ENCODE data around the gene MKLN1. TPM values are rescaled to one million over a fixed set of nuclear protein-coding genes. Genes with fewer than 3 reads are reported as not detected.

The MKLN1 gene
- total and polyA plus RNA-seq, 3 donors from 2014 or later: 42.1 to 87.9 (median 82.4) TPM

GRCh38 chr7:131487217-131487616, 159.5 kb downstream of the MKLN1 start:
- WGBS, 2 donors: 73 to 75% methylated on average over 1 of the region's 1 CpG
- intact Hi-C loops (cut with DNase I; ENCODE audit: low total_unique reads): no loop called here

GRCh38 chr7:131488361-131488760, 160.7 kb downstream of the MKLN1 start:
- no peak overlapping the region for H3K4me3 ChIP-seq
- 36 to 54% methylated on average over 2 of the region's 2 CpGs for WGBS, 2 donors
- H3K27me3 ChIP-seq: no peaks in the 10 kb centered on the region
- H3K9me3 ChIP-seq: no peaks in the 10 kb centered on the region
- no peaks in the 10 kb centered on the region for H3K36me3 ChIP-seq (ENCODE audit: low read depth, missing control alignments)
- no peak overlapping the region for H3K27ac ChIP-seq
- TF ChIP-seq POLR2A (IDR thresholded peaks at IDR 0.05): no peak
- TF ChIP-seq, protein P1, sequence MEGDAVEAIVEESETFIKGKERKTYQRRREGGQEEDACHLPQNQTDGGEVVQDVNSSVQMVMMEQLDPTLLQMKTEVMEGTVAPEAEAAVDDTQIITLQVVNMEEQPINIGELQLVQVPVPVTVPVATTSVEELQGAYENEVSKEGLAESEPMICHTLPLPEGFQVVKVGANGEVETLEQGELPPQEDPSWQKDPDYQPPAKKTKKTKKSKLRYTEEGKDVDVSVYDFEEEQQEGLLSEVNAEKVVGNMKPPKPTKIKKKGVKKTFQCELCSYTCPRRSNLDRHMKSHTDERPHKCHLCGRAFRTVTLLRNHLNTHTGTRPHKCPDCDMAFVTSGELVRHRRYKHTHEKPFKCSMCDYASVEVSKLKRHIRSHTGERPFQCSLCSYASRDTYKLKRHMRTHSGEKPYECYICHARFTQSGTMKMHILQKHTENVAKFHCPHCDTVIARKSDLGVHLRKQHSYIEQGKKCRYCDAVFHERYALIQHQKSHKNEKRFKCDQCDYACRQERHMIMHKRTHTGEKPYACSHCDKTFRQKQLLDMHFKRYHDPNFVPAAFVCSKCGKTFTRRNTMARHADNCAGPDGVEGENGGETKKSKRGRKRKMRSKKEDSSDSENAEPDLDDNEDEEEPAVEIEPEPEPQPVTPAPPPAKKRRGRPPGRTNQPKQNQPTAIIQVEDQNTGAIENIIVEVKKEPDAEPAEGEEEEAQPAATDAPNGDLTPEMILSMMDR (IDR thresholded peaks at IDR 0.05): peak in 2 of 3 experiments; percentile 9 to 17
- no peak for DNase-seq
- no peaks in the 10 kb centered on the region for H3K4me1 ChIP-seq
- intact Hi-C loops (cut with DNase I; ENCODE audit: low total_unique reads): no loop called here

More at GRCh38 chr7:131487217-131487616, 159.5 kb downstream of the MKLN1 start:
- H3K27ac ChIP-seq: no peak overlapping the region
- no peak overlapping the region for H3K4me3 ChIP-seq
- H3K36me3 ChIP-seq (ENCODE audit: low read depth, missing control alignments): no peaks in the 10 kb centered on the region
- no peaks in the 10 kb centered on the region for H3K27me3 ChIP-seq
- DNase-seq: no peak
- H3K4me1 ChIP-seq: no peaks in the 10 kb centered on the region
- TF ChIP-seq POLR2A (IDR thresholded peaks at IDR 0.05): no peak
- TF ChIP-seq, protein P1 (IDR thresholded peaks at IDR 0.05): no peak
- H3K9me3 ChIP-seq: no peaks in the 10 kb centered on the region

- Histone ChIP-seq H3K27ac (peak overlapping the region in 1 of 2 donors; percentile 10), H3K9me3 (no peaks in the 10 kb centered on the region), H3K4me3 (no peak overlapping the region), H3K36me3 (ENCODE audit: low read depth, missing control alignments) (no peaks in the 10 kb centered on the region), H3K27me3 (no peaks in the 10 kb centered on the region), H3K4me1 (no peaks in the 10 kb centered on the region)
- no peak for DNase-seq
- WGBS, 2 donors: 88 to 89% methylated on average over 1 of the region's 1 CpG
- intact Hi-C loops (cut with DNase I; ENCODE audit: low total_unique reads): no loop called here
- TF ChIP-seq, protein P1 (IDR thresholded peaks at IDR 0.05): no peak
- TF ChIP-seq POLR2A (IDR thresholded peaks at IDR 0.05): no peak
These were observed 161.5 kb downstream of the MKLN1 start for GRCh38 chr7:131489196-131489595.

DNA sequence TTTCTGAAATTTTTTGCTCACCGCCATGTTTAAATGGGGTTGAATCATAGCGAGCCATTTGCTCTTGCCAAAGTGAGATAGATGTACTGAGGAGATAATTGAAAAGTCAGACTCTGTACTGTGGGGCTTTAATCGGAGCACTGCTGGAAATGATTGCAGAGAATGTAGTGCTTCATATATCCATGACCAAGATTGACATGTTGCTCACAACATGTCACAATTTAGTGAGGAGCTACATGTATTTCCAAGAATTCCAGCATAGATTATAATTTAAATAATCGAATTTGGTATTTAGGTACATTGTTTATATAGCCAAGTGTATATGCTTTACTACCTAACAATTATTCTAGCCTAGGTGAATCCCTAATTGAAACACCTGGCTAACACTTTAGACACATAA, 162.2 kb downstream of the MKLN1 start:
- H3K4me3 ChIP-seq: no peak overlapping the region
- H3K9me3 ChIP-seq: no peaks in the 10 kb centered on the region
- TF ChIP-seq, protein P1 (IDR thresholded peaks at IDR 0.05): no peak
- TF ChIP-seq POLR2A (IDR thresholded peaks at IDR 0.05): no peak
- WGBS, 2 donors: 92 to 95% methylated on average over 4 of the region's 4 CpGs
- H3K36me3 ChIP-seq (ENCODE audit: low read depth, missing control alignments): no peaks in the 10 kb centered on the region
- no peaks in the 10 kb centered on the region for H3K4me1 ChIP-seq
- intact Hi-C loops (cut with DNase I; ENCODE audit: low total_unique reads): no loop called here
- no peaks in the 10 kb centered on the region for H3K27me3 ChIP-seq
- no peak for DNase-seq
- H3K27ac ChIP-seq: no peak overlapping the region

DNA sequence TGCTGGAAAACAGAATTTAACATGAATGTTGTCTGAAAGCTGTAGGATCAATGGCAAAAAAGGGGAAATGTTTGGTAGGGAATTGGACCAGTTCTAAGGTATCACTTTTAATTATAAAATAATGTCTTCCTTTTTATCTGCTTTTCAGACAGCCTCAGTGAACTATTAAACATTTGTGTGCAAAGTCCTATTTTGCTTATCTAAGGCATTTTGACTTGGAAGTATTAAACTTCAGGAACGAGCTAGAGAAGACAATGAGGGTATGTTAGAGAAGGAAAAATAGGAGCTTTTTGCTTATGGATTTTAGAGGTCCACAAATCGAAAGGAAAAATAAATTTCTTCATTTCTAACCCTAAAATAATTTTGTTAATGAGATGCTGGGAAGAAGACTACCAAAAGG, 165.4 kb downstream of the MKLN1 start:
- Histone ChIP-seq H3K4me1 (no peaks in the 10 kb centered on the region), H3K27ac (no peak overlapping the region), H3K36me3 (ENCODE audit: low read depth, missing control alignments) (no peaks in the 10 kb centered on the region), H3K9me3 (no peaks in the 10 kb centered on the region), H3K27me3 (no peaks in the 10 kb centered on the region), H3K4me3 (no peak overlapping the region)
- no peak for DNase-seq
- WGBS, 2 donors: 73 to 81% methylated on average over 2 of the region's 2 CpGs
- intact Hi-C loops (cut with DNase I; ENCODE audit: low total_unique reads): no loop called here
- TF ChIP-seq, protein P1 (IDR thresholded peaks at IDR 0.05): no peak
- no peak for TF ChIP-seq POLR2A (IDR thresholded peaks at IDR 0.05)
